Measurements from ENCODE around the gene DDX19B.

Gene DDX19B

GRCh38 chr16:70364399-70364798 is 65.4 kb downstream of the DDX19B start:
- DNase-seq = no peak

GRCh38 chr16:70370145-70370544 is 71.2 kb downstream of the DDX19B start:
- peak; percentile 26 to 44 for DNase-seq

GRCh38 chr16:70370924-70371323 is 71.9 kb downstream of the DDX19B start:
- no peak for DNase-seq

GRCh38 chr16:70372921-70373728 is 74.1 kb downstream of the DDX19B start:
- no peak for DNase-seq

GRCh38 chr16:70374213-70374612 is 75.2 kb downstream of the DDX19B start:
- no peak for DNase-seq

- DNase-seq = no peak
Measured at GRCh38 chr16:70375636-70376611, 76.9 kb downstream of the DDX19B start.

- DNase-seq = no peak
Measured at GRCh38 chr16:70377782-70378181, 78.8 kb downstream of the DDX19B start.

GRCh38 chr16:70378869-70379493 is 80.0 kb downstream of the DDX19B start:
- peak in 1 of 2 experiments; percentile 12 for DNase-seq

GRCh38 chr16:70380248-70380918 is 81.4 kb downstream of the DDX19B start:
- peak; percentile 81 to 86 for DNase-seq

- DNase-seq = peak; percentile 95 to 97
Measured at GRCh38 chr16:70380919-70381603, 82.1 kb downstream of the DDX19B start.

- no peak for DNase-seq
Measured at GRCh38 chr16:70381604-70382342, 82.8 kb downstream of the DDX19B start.

- DNase-seq = no peak
Measured at GRCh38 chr16:70383421-70383960, 84.5 kb downstream of the DDX19B start.
